Ishikawa (cell line): ENCODE results near the gene PPM1L.

Experiments
- CEBPB ChIP-seq: IDR thresholded peaks from 2 replicates; pipeline ENCODE4 v1.6.1; 2012
- CREB1 ChIP-seq: IDR thresholded peaks from 2 replicates; pipeline ENCODE4 v1.6.1; 2012; ENCODE audit warnings: low read depth
- EGR1 ChIP-seq: IDR thresholded peaks from 2 replicates; pipeline ENCODE4 v1.6.1; 2012
- EP300 ChIP-seq: IDR thresholded peaks from 2 replicates; pipeline ENCODE4 v1.6.1; 2012; ENCODE audit warnings: borderline replicate concordance
- FOXM1 ChIP-seq: IDR thresholded peaks from 2 replicates; pipeline ENCODE4 v1.6.1; 2012; ENCODE audit warnings: low read depth, borderline replicate concordance
- NFIC ChIP-seq: IDR thresholded peaks from 2 replicates; pipeline ENCODE4 v1.6.1; 2012
- RAD21 ChIP-seq: IDR thresholded peaks from 2 replicates; pipeline ENCODE4 v1.6.1; 2012; ENCODE audit warnings: low read depth
- TAF1 ChIP-seq: IDR thresholded peaks from 2 replicates; pipeline ENCODE4 v1.6.1; 2012; ENCODE audit warnings: low read depth, mild to moderate bottlenecking
- TCF12 ChIP-seq: IDR thresholded peaks from 2 replicates; pipeline ENCODE4 v1.6.1; 2012; ENCODE audit warnings: low read depth
- TEAD4 ChIP-seq: IDR thresholded peaks from 2 replicates; pipeline ENCODE4 v1.6.1; 2012
- YY1 ChIP-seq: IDR thresholded peaks from 2 replicates; pipeline ENCODE4 v1.6.1; 2012; ENCODE audit warnings: low read depth
- ZBTB7A ChIP-seq: IDR thresholded peaks from 2 replicates; pipeline ENCODE4 v1.6.1; 2012; ENCODE audit warnings: low read depth
- TF ChIP-seq, protein P1 (sequence below): IDR thresholded peaks from 2 replicates; pipeline ENCODE4 v1.6.1; 2012; ENCODE audit warnings: low read depth, mild to moderate bottlenecking
- TF ChIP-seq, protein P2 (sequence below): IDR thresholded peaks from 2 replicates; pipeline ENCODE4 v1.6.1; 2012
- TF ChIP-seq, protein P3 (sequence below): IDR thresholded peaks from 2 replicates; pipeline ENCODE4 v1.6.1; 2012

PPM1L gene

DNA sequence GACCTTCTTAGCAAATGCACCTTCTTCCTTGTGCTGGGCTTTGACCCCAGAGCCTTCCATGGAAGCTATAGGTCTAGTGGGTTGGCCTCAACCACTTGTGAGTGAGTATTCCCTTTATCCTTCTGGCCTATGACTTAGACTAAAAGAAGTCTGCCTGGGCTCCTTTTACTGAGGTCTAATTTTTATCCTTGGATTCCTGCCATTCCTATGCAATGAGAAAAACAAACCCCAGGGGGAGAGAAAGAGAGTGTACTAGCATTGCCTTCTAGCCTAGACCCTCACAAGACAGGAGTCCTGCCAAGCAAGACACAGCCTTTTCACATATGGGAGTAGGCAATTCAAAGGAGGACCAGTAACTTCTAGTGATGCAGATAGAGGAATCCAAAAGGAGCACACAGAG lies 155.4 kb downstream of the PPM1L start:
- TF ChIP-seq CREB1 (no peak), NFIC (no peak), EP300 (no peak), TEAD4 (no peak), TCF12 (no peak), YY1 (no peak), CEBPB (no peak), FOXM1 (no peak), TAF1 (no peak), ZBTB7A (no peak), EGR1 (no peak)
- TF ChIP-seq, protein P1, sequence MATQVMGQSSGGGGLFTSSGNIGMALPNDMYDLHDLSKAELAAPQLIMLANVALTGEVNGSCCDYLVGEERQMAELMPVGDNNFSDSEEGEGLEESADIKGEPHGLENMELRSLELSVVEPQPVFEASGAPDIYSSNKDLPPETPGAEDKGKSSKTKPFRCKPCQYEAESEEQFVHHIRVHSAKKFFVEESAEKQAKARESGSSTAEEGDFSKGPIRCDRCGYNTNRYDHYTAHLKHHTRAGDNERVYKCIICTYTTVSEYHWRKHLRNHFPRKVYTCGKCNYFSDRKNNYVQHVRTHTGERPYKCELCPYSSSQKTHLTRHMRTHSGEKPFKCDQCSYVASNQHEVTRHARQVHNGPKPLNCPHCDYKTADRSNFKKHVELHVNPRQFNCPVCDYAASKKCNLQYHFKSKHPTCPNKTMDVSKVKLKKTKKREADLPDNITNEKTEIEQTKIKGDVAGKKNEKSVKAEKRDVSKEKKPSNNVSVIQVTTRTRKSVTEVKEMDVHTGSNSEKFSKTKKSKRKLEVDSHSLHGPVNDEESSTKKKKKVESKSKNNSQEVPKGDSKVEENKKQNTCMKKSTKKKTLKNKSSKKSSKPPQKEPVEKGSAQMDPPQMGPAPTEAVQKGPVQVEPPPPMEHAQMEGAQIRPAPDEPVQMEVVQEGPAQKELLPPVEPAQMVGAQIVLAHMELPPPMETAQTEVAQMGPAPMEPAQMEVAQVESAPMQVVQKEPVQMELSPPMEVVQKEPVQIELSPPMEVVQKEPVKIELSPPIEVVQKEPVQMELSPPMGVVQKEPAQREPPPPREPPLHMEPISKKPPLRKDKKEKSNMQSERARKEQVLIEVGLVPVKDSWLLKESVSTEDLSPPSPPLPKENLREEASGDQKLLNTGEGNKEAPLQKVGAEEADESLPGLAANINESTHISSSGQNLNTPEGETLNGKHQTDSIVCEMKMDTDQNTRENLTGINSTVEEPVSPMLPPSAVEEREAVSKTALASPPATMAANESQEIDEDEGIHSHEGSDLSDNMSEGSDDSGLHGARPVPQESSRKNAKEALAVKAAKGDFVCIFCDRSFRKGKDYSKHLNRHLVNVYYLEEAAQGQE = no peak
- TF ChIP-seq, protein P2, sequence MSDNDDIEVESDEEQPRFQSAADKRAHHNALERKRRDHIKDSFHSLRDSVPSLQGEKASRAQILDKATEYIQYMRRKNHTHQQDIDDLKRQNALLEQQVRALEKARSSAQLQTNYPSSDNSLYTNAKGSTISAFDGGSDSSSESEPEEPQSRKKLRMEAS = no peak
- TF ChIP-seq, protein P3, sequence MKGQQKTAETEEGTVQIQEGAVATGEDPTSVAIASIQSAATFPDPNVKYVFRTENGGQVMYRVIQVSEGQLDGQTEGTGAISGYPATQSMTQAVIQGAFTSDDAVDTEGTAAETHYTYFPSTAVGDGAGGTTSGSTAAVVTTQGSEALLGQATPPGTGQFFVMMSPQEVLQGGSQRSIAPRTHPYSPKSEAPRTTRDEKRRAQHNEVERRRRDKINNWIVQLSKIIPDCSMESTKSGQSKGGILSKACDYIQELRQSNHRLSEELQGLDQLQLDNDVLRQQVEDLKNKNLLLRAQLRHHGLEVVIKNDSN = no peak

DNA sequence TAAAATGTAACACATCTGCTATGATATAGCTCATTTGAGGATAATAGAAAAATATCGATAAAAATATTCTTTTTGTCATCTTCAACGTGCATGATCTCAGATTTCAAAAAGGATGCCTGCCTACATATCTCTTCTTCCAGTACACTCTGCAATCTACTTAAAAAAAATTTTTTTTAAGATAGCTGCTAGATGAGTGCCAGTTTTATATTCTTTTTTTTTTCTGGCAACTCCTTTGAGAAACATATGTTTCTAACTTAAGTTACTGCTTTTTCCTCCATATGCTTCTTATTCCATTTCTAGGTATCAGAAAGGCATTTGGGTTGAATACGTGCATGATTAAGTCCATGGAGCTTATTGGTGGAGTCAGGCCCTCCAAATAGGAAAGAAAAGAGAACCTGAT lies 160.4 kb downstream of the PPM1L start:
- TF ChIP-seq CEBPB (no peak), FOXM1 (no peak), TCF12 (no peak), TAF1 (no peak), EGR1 (no peak), TEAD4 (no peak), YY1 (no peak), CREB1 (no peak)
- TF ChIP-seq, protein P3 = no peak
- TF ChIP-seq, protein P1 = no peak

DNA sequence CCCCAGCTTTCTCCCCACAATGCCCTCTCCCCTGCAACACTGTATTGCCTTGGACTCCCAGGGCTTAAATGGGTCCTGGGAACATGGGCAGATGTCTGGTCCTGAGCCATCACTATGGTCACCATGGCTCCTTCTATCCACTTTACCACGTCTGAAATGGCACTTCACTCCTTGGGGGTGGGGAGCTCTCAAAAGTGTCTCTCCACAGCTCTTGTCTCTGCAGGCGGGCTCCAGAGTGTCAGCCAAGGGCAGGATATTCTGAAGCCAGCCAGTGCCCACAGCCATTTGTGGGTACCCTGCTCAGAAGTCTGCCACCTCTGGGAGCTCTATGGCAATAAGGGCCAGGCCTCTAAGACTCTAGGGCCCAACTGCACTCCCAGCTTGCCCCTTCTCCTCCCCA lies 163.9 kb downstream of the PPM1L start:
- no peak for TF ChIP-seq TAF1
- TF ChIP-seq TEAD4 = no peak
- TF ChIP-seq NFIC = no peak
- TF ChIP-seq TCF12 = no peak
- no peak for TF ChIP-seq ZBTB7A
- TF ChIP-seq CEBPB = no peak
- TF ChIP-seq, protein P3 = no peak
- TF ChIP-seq FOXM1 = no peak
- no peak for TF ChIP-seq EGR1
- no peak for TF ChIP-seq RAD21
- TF ChIP-seq, protein P2 = no peak
- TF ChIP-seq EP300 = no peak
- TF ChIP-seq YY1 = no peak
- TF ChIP-seq, protein P1 = no peak

DNA sequence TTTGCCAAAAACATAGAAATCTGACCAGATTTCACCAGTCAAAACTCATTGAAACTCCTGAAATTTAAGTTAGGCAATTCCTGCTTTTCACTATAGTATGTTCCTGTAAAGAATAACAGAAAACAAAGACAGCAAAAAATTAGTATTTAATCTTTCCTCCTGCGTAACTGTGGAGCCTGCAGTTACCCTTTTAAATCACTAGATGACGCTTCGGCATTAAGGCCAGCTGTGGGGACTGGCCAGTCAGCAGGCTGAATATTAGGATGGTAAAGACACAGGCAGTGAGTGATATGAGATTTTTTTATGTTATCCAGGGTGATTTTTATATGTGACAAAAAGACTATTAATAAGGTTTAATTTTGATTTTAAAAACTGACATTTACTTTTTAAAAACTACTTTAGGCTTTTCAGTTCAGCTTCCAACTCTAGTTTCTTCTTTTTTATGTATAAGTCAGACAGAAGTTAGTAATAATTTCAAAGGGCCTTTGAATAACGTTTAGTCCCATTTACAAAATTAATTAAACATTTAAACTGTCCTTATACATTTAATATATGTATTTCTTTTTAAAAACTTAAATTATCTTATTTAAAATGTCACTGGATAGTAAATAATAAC lies 165.1 kb downstream of the PPM1L start:
- no peak for TF ChIP-seq CREB1
- TF ChIP-seq FOXM1 = no peak
- no peak for TF ChIP-seq ZBTB7A
- TF ChIP-seq TCF12 = no peak
- TF ChIP-seq RAD21 = peak; percentile 80
- TF ChIP-seq, protein P2 = no peak
